HG03175 (cell line): Measurements from ENCODE around the gene CFAP99.
"Not testable (repeated sequence)": the region's sequence is repeated elsewhere in the genome, so short reads cannot be mapped to it uniquely, and the experiment has no call there.

Source experiments
- ATAC-seq: cut with Tn5 transposase; IDR thresholded peaks from one replicate; pipeline ENCODE4 v1.9.1; 2021; ENCODE audit warnings: mild to moderate bottlenecking, moderate library complexity; ENCODE audit not compliant: unreplicated experiment

CFAP99 gene

DNA sequence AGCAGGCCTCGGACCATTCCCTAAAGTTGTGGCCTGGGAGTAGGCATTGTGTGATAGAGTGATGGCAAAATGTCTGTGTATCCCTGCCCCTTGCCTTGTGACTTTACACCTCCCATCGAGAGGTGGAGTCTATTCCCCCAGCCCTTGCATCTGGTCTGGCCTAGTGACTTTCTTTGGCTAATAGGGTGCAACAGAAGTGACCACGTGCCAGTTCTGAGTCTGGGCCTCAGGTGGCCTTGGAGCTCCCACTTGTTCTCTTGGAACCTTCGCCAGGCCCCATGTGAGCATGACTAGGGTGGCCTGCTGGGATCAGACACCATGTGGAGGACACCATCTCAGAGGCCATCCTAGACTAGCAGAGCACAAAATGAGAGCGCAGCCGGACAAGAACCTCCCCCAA lies 46.3 kb downstream of the CFAP99 start:
- ATAC-seq: no peak

DNA sequence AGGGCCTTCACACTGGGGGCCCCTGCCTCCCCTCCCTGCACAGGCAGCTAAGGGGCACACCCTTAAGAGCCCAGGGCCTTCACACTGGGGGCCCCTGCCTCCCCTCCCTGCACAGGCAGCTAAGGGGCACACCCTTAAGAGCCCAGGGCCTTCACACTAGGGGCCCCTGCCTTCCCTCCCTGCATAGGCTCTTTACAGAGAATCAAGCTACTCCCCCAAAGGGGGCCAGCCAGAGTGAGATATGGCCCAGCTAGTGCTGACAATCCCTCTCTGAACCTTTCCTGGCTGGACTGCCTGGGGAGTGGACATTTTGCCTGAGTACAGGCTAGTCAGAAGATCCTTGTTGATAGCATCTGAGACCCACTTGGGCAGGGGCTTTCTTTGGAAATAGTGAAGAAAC lies 46.8 kb downstream of the CFAP99 start:
- ATAC-seq: not testable (repeated sequence)

- peak; percentile 81 for ATAC-seq
Observed at GRCh38 chr4:2468456-2469191, 49.9 kb downstream of the CFAP99 start, which contains the start of gene RNF4. Gene RNF4 (plus strand): TSS chr4:2469106. CDS start chr4:2490494, 21,388 bp downstream.

GRCh38 chr4:2469192-2469984 lies 50.6 kb downstream of the CFAP99 start:
- peak; percentile 54 for ATAC-seq

- ATAC-seq: no peak
Observed at GRCh38 chr4:2470791-2471190, 52.0 kb downstream of the CFAP99 start.

GRCh38 chr4:2472187-2472586 lies 53.4 kb downstream of the CFAP99 start:
- no peak for ATAC-seq

- no peak for ATAC-seq
Observed at GRCh38 chr4:2478229-2478628, 59.5 kb downstream of the CFAP99 start.

DNA sequence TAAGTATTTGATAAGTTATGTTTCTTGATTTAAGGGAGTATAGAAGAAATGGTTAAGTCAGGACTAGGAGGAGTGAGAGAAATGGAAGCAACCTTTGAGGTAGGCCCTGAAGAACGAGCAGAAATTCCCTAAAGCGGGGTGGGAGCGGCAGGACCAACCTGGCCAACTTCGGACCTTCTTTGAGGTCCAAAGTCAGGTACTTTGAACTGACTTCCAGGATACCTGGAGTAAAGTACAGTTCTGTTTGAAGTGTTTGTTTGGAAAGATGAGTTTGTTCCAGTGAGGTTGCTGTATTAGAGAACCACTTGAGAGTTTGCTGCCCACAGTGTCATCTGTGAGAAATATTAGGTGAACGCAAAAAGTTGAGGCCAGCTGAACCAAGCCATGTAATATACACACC lies 61.9 kb downstream of the CFAP99 start:
- no peak for ATAC-seq

DNA sequence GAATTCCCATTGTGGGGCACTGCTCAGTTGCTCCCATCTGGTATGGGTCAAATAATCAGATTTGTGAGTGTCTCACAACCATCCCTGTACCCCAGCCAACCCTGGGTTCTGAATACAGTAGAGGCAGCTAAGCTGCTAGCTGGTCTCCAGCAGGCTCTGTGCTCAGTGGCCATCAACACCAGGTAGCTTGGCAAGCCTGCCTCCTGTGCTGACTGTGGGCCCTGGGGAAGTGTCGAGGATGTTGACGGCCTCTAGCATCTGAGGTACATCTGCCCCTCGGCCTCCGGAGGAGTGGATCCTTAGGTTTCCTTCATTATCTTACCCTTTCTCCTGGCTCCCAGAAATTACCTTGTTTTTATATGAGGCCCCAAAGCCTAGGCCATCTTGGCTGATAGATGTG lies 63.4 kb downstream of the CFAP99 start:
- no peak for ATAC-seq

DNA sequence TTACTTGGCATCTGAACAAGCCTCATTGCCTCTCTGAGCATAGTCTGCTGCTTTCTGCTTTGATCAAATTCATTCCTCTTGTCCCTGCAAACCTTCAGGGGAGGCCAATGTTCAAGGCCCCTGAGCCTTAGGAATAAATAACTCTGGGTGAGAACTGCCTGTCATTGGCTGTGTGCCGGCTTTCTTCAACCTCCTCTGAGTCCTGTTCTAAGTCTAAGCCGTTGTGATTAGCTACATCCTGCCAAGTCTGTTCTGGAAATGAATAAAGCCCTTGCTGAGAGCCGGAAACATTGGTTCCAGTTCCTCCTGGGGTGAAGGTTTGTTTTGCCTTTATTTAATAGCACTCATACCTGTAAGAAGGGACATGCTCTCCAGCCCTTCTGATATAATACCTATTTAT lies 63.9 kb downstream of the CFAP99 start:
- peak; percentile 66 for ATAC-seq

DNA sequence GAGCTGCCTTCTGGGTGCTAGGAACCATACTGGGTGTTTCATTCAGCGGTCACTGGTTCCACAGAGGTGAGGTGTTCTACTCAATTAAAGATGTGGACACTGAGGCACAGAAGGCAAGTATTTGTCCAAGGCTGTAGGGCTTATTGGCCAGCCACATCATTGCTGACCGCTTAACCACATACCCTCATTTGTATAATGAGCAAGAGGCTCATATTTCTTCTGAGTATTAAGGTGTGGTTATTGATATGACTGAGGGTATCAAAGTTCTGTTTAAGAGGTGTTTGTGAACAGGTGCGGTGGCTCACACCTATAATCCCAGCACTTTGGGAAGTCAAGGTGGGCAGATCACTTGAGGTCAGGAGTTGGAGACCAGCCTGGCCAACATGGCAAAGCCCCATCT lies 64.5 kb downstream of the CFAP99 start:
- ATAC-seq: no peak

DNA sequence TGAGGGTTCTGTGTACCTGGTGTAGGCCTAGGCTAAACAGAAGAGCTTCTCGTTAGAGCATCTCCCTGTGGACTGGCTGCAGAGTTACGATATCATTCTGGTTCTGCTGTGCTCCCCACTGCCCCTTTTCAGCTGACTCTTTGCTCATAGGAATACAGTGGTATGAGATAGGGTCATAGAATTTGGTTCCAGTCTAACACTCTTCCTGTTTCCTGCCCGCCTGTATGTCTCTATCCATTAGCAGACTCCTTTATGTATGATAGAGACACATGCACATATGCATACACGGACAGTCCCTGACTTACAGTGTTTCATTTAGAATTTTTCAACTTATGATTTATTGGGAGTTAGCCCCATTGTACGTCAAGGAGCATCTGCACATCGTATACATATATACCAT lies 65.4 kb downstream of the CFAP99 start:
- no peak for ATAC-seq

GRCh38 chr4:2484993-2485392 lies 66.2 kb downstream of the CFAP99 start:
- peak; percentile 68 for ATAC-seq

DNA sequence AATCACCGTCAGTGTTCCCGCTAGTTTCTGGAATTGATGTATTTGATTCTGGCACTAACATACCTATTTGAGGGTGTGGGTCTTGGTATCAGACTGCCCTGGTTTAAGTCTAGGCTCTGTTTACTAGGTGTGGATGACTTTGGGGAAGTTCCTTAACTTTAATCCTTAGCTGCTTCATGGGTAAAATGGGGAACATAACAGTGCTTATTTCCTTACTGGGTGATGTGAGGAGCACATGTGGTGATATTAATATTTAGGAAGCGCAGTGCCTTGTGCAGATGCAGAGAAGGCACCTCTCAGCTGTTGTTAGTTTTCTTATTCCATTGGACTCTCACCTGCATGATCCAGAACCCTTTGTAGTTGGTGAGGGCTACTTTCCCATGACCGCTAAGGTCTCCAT lies 67.2 kb downstream of the CFAP99 start:
- no peak for ATAC-seq

- no peak for ATAC-seq
Observed at GRCh38 chr4:2486981-2487380, 68.2 kb downstream of the CFAP99 start.

DNA sequence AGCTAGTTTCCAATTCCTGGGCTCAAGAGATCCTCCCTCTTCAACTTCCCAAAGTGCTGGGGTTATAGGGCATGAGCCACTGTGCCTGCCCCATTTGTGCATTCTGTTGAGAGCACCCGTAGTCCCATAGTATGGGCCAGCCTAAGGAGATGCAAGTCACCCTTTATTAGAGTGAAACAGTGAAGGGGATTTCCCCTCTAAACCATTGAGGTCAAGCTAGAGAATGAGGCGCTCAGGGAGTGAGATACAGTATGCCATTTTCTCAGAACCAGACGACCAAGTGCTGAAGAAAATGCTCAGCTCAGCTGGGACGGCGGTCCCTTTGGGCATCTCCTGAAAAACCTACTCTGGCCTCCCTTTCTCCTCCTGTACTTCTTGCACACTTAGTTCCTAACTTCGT lies 68.9 kb downstream of the CFAP99 start:
- ATAC-seq: no peak

- ATAC-seq: no peak
Observed at GRCh38 chr4:2489081-2489805, 70.5 kb downstream of the CFAP99 start.

DNA sequence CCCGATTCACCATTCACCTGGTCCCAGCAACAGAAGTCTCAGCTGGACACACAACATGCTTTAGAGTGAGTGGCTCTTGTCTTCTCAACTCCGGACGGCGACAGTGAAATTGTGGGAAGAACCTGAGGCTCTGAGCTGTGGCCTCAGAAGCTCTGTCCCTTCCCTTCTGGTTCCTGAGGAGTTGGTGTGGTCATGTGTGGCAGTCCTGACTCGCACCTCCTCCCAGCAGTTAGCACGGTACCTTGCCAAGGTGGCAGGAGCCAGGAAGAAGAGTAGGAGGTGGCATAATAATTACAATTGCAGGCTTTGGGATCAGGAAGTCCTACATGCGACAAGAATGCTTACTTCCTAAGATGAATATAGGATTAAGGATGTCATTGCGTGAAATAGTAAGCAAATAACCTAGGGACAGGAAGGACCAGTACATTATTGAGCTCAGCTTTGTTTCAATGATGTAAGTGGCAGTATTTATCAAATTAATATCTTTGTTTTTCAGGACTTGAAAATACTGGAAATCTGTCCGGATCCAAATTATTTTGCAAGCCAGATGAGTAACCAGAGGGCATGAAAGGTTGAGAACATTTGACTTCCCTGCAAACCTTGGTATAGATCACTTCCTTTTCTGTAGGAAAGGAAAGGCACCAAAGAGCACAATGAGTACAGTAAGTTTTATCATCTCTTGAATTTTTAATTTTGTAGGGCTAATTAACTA lies 71.2 kb downstream of the CFAP99 start:
- ATAC-seq: no peak

GRCh38 chr4:2492970-2493369 lies 74.2 kb downstream of the CFAP99 start:
- ATAC-seq: no peak

GRCh38 chr4:2494992-2495391 lies 76.2 kb downstream of the CFAP99 start:
- no peak for ATAC-seq

GRCh38 chr4:2497324-2497723 lies 78.6 kb downstream of the CFAP99 start:
- no peak for ATAC-seq
